ENCODE measurements around the gene METTL23.

- TF ChIP-seq CTCF (IDR thresholded peaks at IDR 0.05): peak in 1 of 6 experiments; percentile 6
- peak; percentile 99 to 100 for TF ChIP-seq POLR2A (IDR thresholded peaks at IDR 0.05)
These were observed 10.5 kb downstream of the METTL23 start, which contains the start of gene SRSF2 for GRCh38 chr17:76737082-76737675.

Data from adrenal gland (tissue), 5 donors.